K562 (cell line): ENCODE measurements around the gene RFT1. TPM values are rescaled to one million over a fixed set of nuclear protein-coding genes. Genes with fewer than 3 reads are reported as not detected.

Experiments used
- CBFB ChIP-seq: sonication (generic); formaldehyde crosslinking; IDR thresholded peaks from 2 replicates; pipeline ENCODE4 v1.4.0; 2020; ENCODE audit warnings: mild to moderate bottlenecking, missing genetic modification reagents
- CBX1 ChIP-seq: sonication (generic); IDR thresholded peaks from 2 replicates; pipeline ENCODE4 v1.6.1; 2016; ENCODE audit warnings: antibody characterized with exemption, low read depth, mild to moderate bottlenecking
- CC2D1A ChIP-seq: fragments of 450-650 bp; IDR thresholded peaks from 2 replicates; pipeline ENCODE4 v1.6.1; 2017; ENCODE audit warnings: mild to moderate bottlenecking
- CREM ChIP-seq: IDR thresholded peaks from 2 replicates; pipeline ENCODE4 v1.6.1; 2014; ENCODE audit warnings: antibody characterized with exemption, low read depth
- GABPA ChIP-seq: fragments of 200-800 bp; sonication (Bioruptor generic); conservative IDR thresholded peaks from 2 replicates; pipeline ENCODE4 v1.6.1; 2016; ENCODE audit warnings: low read depth, missing genetic modification characterization, missing compliant biosample characterization
- GABPB1 ChIP-seq: sonication (generic); formaldehyde crosslinking; IDR thresholded peaks from 2 replicates; pipeline ENCODE4 v1.8.0; 2022; ENCODE audit warnings: mild to moderate bottlenecking, missing genetic modification reagents
- HDAC2 ChIP-seq: fragments of 450-650 bp; IDR thresholded peaks from 2 replicates; pipeline ENCODE4 v1.6.1; 2016; ENCODE audit warnings: mild to moderate bottlenecking
- HIVEP1 ChIP-seq: fragments of 250-450 bp; sonication (Bioruptor Pico); IDR thresholded peaks from 2 replicates; pipeline ENCODE4 v1.4.0; 2020; ENCODE audit warnings: mild to moderate bottlenecking
- MEIS2 ChIP-seq: fragments of 450-650 bp; IDR thresholded peaks from 2 replicates; pipeline ENCODE4 v1.6.1; 2014; ENCODE audit warnings: mild to moderate bottlenecking; ENCODE audit not compliant: partially characterized antibody
- NCOA2 ChIP-seq, 2 experiments: fragments of 450-650 bp; IDR thresholded peaks; 2 replicates each; pipeline ENCODE4 v1.6.1; 2018; ENCODE audit warnings: mild to moderate bottlenecking in 2 of 2, moderate library complexity in 1 of 2; ENCODE audit not compliant: partially characterized antibody in 2 of 2
- NR1H2 ChIP-seq: sonication (generic); formaldehyde crosslinking; IDR thresholded peaks from 2 replicates; pipeline ENCODE4 v1.4.0; 2020; ENCODE audit warnings: mild to moderate bottlenecking, missing genetic modification reagents
- PCBP1 ChIP-seq: fragments of 200-400 bp; formaldehyde crosslinking; IDR thresholded peaks from 2 replicates; pipeline ENCODE4 v1.6.1; 2018; ENCODE audit warnings: mild to moderate bottlenecking, low read depth, low read length; ENCODE audit not compliant: poor library complexity, severe bottlenecking
- PHTF2 ChIP-seq: fragments of 250-450 bp; sonication (Bioruptor Pico); IDR thresholded peaks from 2 replicates; pipeline ENCODE4 v1.5.0; 2021; ENCODE audit warnings: mild to moderate bottlenecking
- POLR2AphosphoS2 ChIP-seq: IDR thresholded peaks from 2 replicates; pipeline ENCODE4 v1.6.1; 2012; ENCODE audit warnings: low read length, improper control_type of control experiment
- SLC30A9 ChIP-seq: fragments of 250-450 bp; sonication (Bioruptor Pico); IDR thresholded peaks from 2 replicates; pipeline ENCODE4 v1.8.0; 2022; ENCODE audit warnings: mild to moderate bottlenecking, moderate library complexity
- SMARCE1 ChIP-seq: fragments of 450-650 bp; IDR thresholded peaks from 2 replicates; pipeline ENCODE4 v1.7.1; 2016; ENCODE audit warnings: mild to moderate bottlenecking
- SUPT5H ChIP-seq: fragments of 450-650 bp; IDR thresholded peaks from 2 replicates; pipeline ENCODE4 v1.6.1; 2016
- TGIF2 ChIP-seq: sonication (generic); formaldehyde crosslinking; IDR thresholded peaks from 2 replicates; pipeline ENCODE4 v1.8.1; 2022; ENCODE audit warnings: mild to moderate bottlenecking, missing genetic modification reagents, moderate library complexity
- YY1 ChIP-seq, 3 experiments: IDR thresholded peaks; 2 replicates each; pipeline ENCODE4 v1.6.1; 2011; ENCODE audit warnings: low read length in 2 of 3, mild to moderate bottlenecking in 2 of 3, moderate library complexity in 2 of 3, borderline replicate concordance in 1 of 3, control low read depth in 1 of 3, low read depth in 1 of 3; ENCODE audit not compliant: insufficient read depth in 3 of 3, insufficient replicate concordance in 2 of 3, control insufficient read depth in 1 of 3, insufficient read length in 1 of 3; ENCODE audit errors: extremely low read depth in 1 of 3
- ZFPM2 ChIP-seq: fragments of 250-450 bp; sonication (Bioruptor Pico); IDR thresholded peaks from 2 replicates; pipeline ENCODE4 v1.5.1; 2022; ENCODE audit warnings: mild to moderate bottlenecking
- ZNF263 ChIP-seq: sonication (generic); formaldehyde crosslinking; IDR thresholded peaks from 2 replicates; pipeline ENCODE4 v1.8.0; 2022; ENCODE audit warnings: mild to moderate bottlenecking, missing genetic modification reagents, borderline replicate concordance
- ZNF609 ChIP-seq: sonication (generic); formaldehyde crosslinking; IDR thresholded peaks from 2 replicates; pipeline ENCODE4 v1.8.1; 2023; ENCODE audit warnings: missing genetic modification reagents, mild to moderate bottlenecking, borderline replicate concordance
- ZNF778 ChIP-seq: fragments of 450-650 bp; formaldehyde crosslinking; IDR thresholded peaks from 2 replicates; pipeline ENCODE4 v1.4.0; 2020; ENCODE audit warnings: mild to moderate bottlenecking, moderate library complexity
- polyA plus RNA-seq, 8 experiments: library from polyadenylated mRNA; depleted of rRNA in 4 of 8; stranded (reverse) in 5 of 8; unstranded in 3 of 8; fragments of >200 nt; fragmentation: Nextera tagmentation in 2 of 8; fragmentation: Illumina TruSeq in 1 of 8; extraction: Ambion mirVana in 2 of 8; extraction: Trizol in 1 of 8; gene quantifications; 2 replicates each; pipeline versions ENCODE4 v1.2.1 to v1.2.3, GENCODE V29; 2011 to 2014; ENCODE audit warnings: inconsistent platforms in 1 of 8, missing spikeins in 1 of 8
- total RNA-seq, 7 experiments: library from RNA; depleted of rRNA in 6 of 7; stranded (reverse); fragments of >200 nt in 6 of 7; fragmentation: Illumina TruSeq in 2 of 7; extraction: Trizol in 2 of 7; gene quantifications; 2 replicates each; pipeline versions ENCODE4 v1.2.1 to v1.2.3, GENCODE V29; 2011 to 2021; ENCODE audit warnings: low replicate concordance in 1 of 7
- TF ChIP-seq, protein P1 (sequence below): sonication (generic); formaldehyde crosslinking; IDR thresholded peaks from 2 replicates; pipeline ENCODE4 v1.8.0; 2022; ENCODE audit warnings: missing genetic modification reagents, mild to moderate bottlenecking, moderate library complexity, borderline replicate concordance

Gene RFT1
- total and polyA plus RNA-seq, 9 of the 15 experiments (the other 6 are each of a cell fraction or from before 2014, with no cell fraction given), result 4.4 to 23.8 (median 8.9) TPM

DNA sequence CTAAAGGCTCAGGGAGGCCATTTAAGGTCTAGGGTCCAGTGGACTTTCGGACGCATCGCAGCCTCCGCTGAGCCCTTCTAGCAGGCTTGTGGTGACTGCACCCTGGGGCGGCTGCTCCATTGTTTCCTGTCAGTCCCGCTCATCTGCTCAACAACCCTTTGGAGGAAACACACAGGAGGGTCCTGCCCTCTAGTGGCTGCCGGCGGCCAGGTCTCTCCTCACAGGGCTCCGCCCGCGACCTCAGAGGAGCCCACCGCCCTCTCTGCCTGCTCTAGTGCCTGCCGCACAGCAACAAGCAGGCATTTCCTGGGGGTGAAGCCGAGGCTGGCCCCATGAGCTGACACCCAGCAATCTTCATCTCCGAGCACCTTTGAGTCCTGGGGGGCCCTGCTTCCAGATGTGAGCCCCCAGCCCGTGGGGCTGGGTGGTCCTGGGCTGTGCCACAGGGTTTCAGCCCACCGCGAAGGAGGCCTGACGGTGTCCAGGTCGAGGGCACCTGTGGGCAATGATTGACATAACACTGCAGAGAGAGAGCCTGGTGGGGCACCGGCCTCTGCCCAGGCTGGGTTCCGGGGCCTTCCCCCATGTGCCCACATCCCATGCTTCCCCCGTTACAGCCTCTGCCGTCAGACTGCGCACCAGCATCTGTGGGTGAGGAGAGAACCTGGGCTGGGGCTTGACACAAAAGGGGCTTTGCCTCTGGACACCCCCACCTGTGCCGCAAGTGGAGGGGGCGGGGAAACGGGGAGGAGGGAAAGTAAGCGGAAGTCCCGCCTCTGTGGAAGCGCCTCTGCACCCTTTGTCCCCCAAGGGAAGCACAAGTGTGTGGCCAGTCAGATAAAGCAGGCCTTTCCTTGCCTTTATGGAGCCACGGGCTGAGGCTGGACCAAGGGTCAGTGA, 57.3 kb downstream of the RFT1 start (continued):
- TF ChIP-seq SMARCE1 (no peak), NR1H2 (CRISPR knock-in tag) (no peak), NCOA2 (IDR thresholded peaks at IDR 0.05; ENCODE audit: partially characterized antibody in 2 of 2) (no peak), PCBP1 (no peak), CBFB (no peak), ZFPM2 (CRISPR knock-in tag) (no peak), CBX1 (no peak), CC2D1A (0 out of 2 replicates have a peak, but pooled peaks have one; percentile 12), ZNF609 (CRISPR knock-in tag) (no peak), MEIS2 (no peak), GABPA (tag) (peak; percentile 86), HIVEP1 (CRISPR knock-in tag) (no peak), CREM (peak; percentile 17; the same call in 1 of the 2 replicates), GABPB1 (peak; percentile 79), POLR2AphosphoS2 (no peak), YY1 (IDR thresholded peaks at IDR 0.05; ENCODE audit: borderline replicate concordance in 1 of 3, control insufficient read depth in 1 of 3, extremely low read depth in 1 of 3, insufficient read depth in 3 of 3, insufficient read length in 1 of 3, insufficient replicate concordance in 2 of 3, low read depth in 1 of 3, low read length in 2 of 3) (peak in 1 of 3 experiments; percentile 25), SUPT5H (no peak), ZNF778 (no peak), HDAC2 (no peak), SLC30A9 (CRISPR knock-in tag) (no peak), TGIF2 (CRISPR knock-in tag) (no peak), PHTF2 (CRISPR knock-in tag) (no peak), ZNF263 (CRISPR knock-in tag) (0 out of 2 replicates have a peak, but pooled peaks have one; percentile 16)
- TF ChIP-seq, protein P1, sequence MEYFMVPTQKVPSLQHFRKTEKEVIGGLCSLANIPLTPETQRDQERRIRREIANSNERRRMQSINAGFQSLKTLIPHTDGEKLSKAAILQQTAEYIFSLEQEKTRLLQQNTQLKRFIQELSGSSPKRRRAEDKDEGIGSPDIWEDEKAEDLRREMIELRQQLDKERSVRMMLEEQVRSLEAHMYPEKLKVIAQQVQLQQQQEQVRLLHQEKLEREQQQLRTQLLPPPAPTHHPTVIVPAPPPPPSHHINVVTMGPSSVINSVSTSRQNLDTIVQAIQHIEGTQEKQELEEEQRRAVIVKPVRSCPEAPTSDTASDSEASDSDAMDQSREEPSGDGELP (CRISPR knock-in tag), result peak; percentile 28; the same call in 1 of the 2 replicates
